SH-SY5Y (cell line): ENCODE results near the gene ARHGAP1.

Source experiments
- GATA2 ChIP-seq: IDR thresholded peaks from 2 replicates; pipeline ENCODE4 v1.6.1; 2011; ENCODE audit warnings: mild to moderate bottlenecking, low read depth, low read length
- GATA3 ChIP-seq: IDR thresholded peaks from 2 replicates; pipeline ENCODE4 v1.6.1; 2011; ENCODE audit warnings: low read depth, mild to moderate bottlenecking, low read length, moderate library complexity

DNA sequence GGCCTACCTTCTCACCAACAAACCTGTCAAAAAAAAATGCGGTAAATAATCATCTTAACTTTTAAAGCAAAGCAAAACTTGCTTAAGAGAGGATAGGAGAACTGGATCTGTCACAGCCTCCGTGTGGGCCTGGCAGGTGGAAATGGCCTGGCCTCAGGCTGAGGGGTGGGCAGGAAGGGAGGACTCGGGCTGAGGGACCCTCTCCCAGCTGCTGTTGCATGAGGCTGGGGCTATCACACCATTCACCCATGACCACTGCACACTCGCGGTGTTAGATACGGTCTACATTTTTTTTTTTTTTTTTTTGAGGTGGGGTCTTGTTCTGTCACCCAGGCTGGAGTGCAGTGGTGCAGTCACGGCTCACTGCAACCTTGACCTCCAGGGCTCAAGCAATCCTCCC lies 24.5 kb downstream of the ARHGAP1 start:
- TF ChIP-seq GATA2 (no peak), GATA3 (no peak)
